Right ventricle myocardium superior (tissue), 1 donor: ENCODE measurements around the gene EFCAB8. TPM values are rescaled to one million over a fixed set of nuclear protein-coding genes. Genes with fewer than 3 reads are reported as not detected.
A peak's percentile ranks its signal among the peaks of the same experiment; 100 is the strongest.

Experiments
- ATAC-seq: fragments of 200-7000 bp; cut with Tn5 transposase; one replicate; pipeline ENCODE4 v1.9.1; 2020; ENCODE audit warnings: mild to moderate bottlenecking; ENCODE audit not compliant: poor library complexity
- DNase-seq: peaks from one replicate; pipeline ENCODE4 v3.0.0-alpha.2; 2020
- intact Hi-C: fragments of 100-400 bp; cut with DNase I; formaldehyde crosslinking; loops from one replicate; pipeline ENCODE4 v1.11.2; 2022
- long read RNA-seq: library from polyadenylated mRNA; unstranded; transcript quantifications from one replicate; pipeline ENCODE4 v2.0.0, GENCODE V29; 2021
- total RNA-seq: library from RNA; stranded (reverse); fragmentation: NEBNext Ultra II Directional; extraction: Animal tissue kit (Norgen Biotek cat#: 25700); gene quantifications from one replicate; pipeline ENCODE4 v1.2.1, GENCODE V29; 2021
- donor health status: DM: no; HTN: yes; CAD: no; lungs with severe emphysema.

The EFCAB8 gene
- total RNA-seq, result not detected
- long read RNA-seq, result 0 reads

GRCh38 chr20:32858701-32859372 is at the start of gene EFCAB8:
Gene EFCAB8, plus strand, starts transcription at chr20:32858923. Its CDS starts 4,870 bp downstream, at chr20:32863793.
- peak; percentile 57 for ATAC-seq
- intact Hi-C loops, result no loop called here
- DNase-seq, result no peak

- no peak for ATAC-seq
- no peak for DNase-seq
- intact Hi-C loops, result no loop called here
Measured at GRCh38 chr20:32809907-32810306, 48.8 kb upstream of the EFCAB8 start.

- intact Hi-C loops, result no loop called here
- ATAC-seq, result no peak
- DNase-seq, result no peak
Measured at GRCh38 chr20:32810941-32811340, 47.8 kb upstream of the EFCAB8 start.

GRCh38 chr20:32811886-32812285 is 46.8 kb upstream of the EFCAB8 start:
- no peak for DNase-seq
- ATAC-seq, result no peak
- intact Hi-C loops, result no loop called here

GRCh38 chr20:32819992-32820697 is 38.6 kb upstream of the EFCAB8 start:
- intact Hi-C loops, result no loop called here
- ATAC-seq, result peak; percentile 93
- no peak for DNase-seq

- intact Hi-C loops, result no loop called here
- ATAC-seq (peak; percentile 1), DNase-seq (no peak)
Measured at GRCh38 chr20:32820698-32821377, 37.9 kb upstream of the EFCAB8 start.

- intact Hi-C loops, result no loop called here
- DNase-seq (no peak), ATAC-seq (no peak)
Measured at GRCh38 chr20:32822225-32822624, 36.5 kb upstream of the EFCAB8 start.

GRCh38 chr20:32823078-32823477 is 35.6 kb upstream of the EFCAB8 start:
- DNase-seq, result no peak
- no peak for ATAC-seq

GRCh38 chr20:32823737-32824588 is 34.8 kb upstream of the EFCAB8 start:
- ATAC-seq (no peak), DNase-seq (no peak)
- intact Hi-C loops, result no loop called here

More at GRCh38 chr20:32823078-32823477, 35.6 kb upstream of the EFCAB8 start:
- intact Hi-C loops, result no loop called here

- ATAC-seq, result no peak
- no peak for DNase-seq
- intact Hi-C loops, result no loop called here
Measured at GRCh38 chr20:32828029-32828680, 30.6 kb upstream of the EFCAB8 start.

GRCh38 chr20:32829311-32830005 is 29.3 kb upstream of the EFCAB8 start:
- DNase-seq (no peak), ATAC-seq (no peak)
- intact Hi-C loops, result no loop called here

- ATAC-seq (peak; percentile 82), DNase-seq (no peak)
- intact Hi-C loops, result no loop called here
Measured at GRCh38 chr20:32830437-32830836, 28.3 kb upstream of the EFCAB8 start.

- DNase-seq (no peak), ATAC-seq (no peak)
- intact Hi-C loops, result no loop called here
Measured at GRCh38 chr20:32831982-32832381, 26.7 kb upstream of the EFCAB8 start.

GRCh38 chr20:32832664-32833063 is 26.1 kb upstream of the EFCAB8 start:
- intact Hi-C loops, result no loop called here
- no peak for DNase-seq
- no peak for ATAC-seq

GRCh38 chr20:32834972-32835371 is 23.8 kb upstream of the EFCAB8 start:
- intact Hi-C loops, result no loop called here
- DNase-seq (no peak), ATAC-seq (no peak)

- intact Hi-C loops, result no loop called here
- ATAC-seq (no peak), DNase-seq (no peak)
Measured at GRCh38 chr20:32837157-32837556, 21.6 kb upstream of the EFCAB8 start.

- intact Hi-C loops, result no loop called here
- ATAC-seq (no peak), DNase-seq (no peak)
Measured at GRCh38 chr20:32839227-32839981, 19.3 kb upstream of the EFCAB8 start.
